Mesenchymal stem cell (in vitro differentiated cells and primary cell): Measurements from ENCODE around the gene CRYL1.
A peak's percentile ranks its signal among the peaks of the same experiment; 100 is the strongest.

Experiments used
- DNase-seq: peaks from one replicate; pipeline ENCODE4 v3.0.0-alpha.2; 2013
- H2AFZ ChIP-seq: one replicate; pipeline ENCODE4 v1.6.1; 2013; ENCODE audit warnings: low read depth, mild to moderate bottlenecking, control low read depth, inconsistent platforms, low read length, moderate library complexity
- H2AK5ac ChIP-seq: 2 replicates; pipeline ENCODE4 v1.6.1; 2013; ENCODE audit warnings: low read length, moderate library complexity, mild to moderate bottlenecking, inconsistent platforms; ENCODE audit not compliant: severe bottlenecking
- H2BK120ac ChIP-seq: one replicate; pipeline ENCODE4 v1.6.1; 2013; ENCODE audit warnings: low read depth, mild to moderate bottlenecking, inconsistent platforms, low read length, moderate library complexity
- H2BK12ac ChIP-seq, 2 experiments: one replicate each; pipeline ENCODE4 v1.6.1; 2013; ENCODE audit warnings: inconsistent platforms in 2 of 2, low read length in 2 of 2, mild to moderate bottlenecking in 2 of 2, moderate library complexity in 2 of 2, control low read depth in 1 of 2
- H2BK15ac ChIP-seq: one replicate; pipeline ENCODE4 v1.6.1; 2013; ENCODE audit warnings: mild to moderate bottlenecking, low read depth, inconsistent platforms; ENCODE audit not compliant: poor library complexity, severe bottlenecking
- H2BK5ac ChIP-seq: 2 replicates; pipeline ENCODE4 v1.6.1; 2013; ENCODE audit warnings: low read depth, mild to moderate bottlenecking, low read length, control low read depth, inconsistent platforms; ENCODE audit not compliant: poor library complexity, severe bottlenecking
- H3K14ac ChIP-seq, 2 experiments: one replicate each; pipeline ENCODE4 v1.6.1; 2013; ENCODE audit warnings: inconsistent platforms in 2 of 2, low read length in 2 of 2, control low read depth in 1 of 2, mild to moderate bottlenecking in 1 of 2, moderate library complexity in 1 of 2
- H3K18ac ChIP-seq, 2 experiments: one replicate each; pipeline ENCODE4 v1.6.1; 2013; ENCODE audit warnings: inconsistent platforms in 2 of 2, low read length in 2 of 2, control low read depth in 1 of 2, low read depth in 1 of 2, mild to moderate bottlenecking in 1 of 2
- H3K23ac ChIP-seq, 2 experiments: one replicate each; pipeline ENCODE4 v1.6.1; 2013; ENCODE audit warnings: inconsistent platforms in 2 of 2, low read length in 2 of 2, mild to moderate bottlenecking in 2 of 2, moderate library complexity in 2 of 2, control low read depth in 1 of 2
- H3K27ac ChIP-seq: 2 replicates; pipeline ENCODE4 v1.5.1; 2013; ENCODE audit warnings: mild to moderate bottlenecking, moderate library complexity, low read length, control low read depth, inconsistent platforms; ENCODE audit not compliant: poor library complexity, severe bottlenecking
- H3K27me3 ChIP-seq, 2 experiments: 2 replicates each; pipeline versions ENCODE4 v1.6.1 to v1.7.0; 2013; ENCODE audit warnings: low read length in 2 of 2, mild to moderate bottlenecking in 2 of 2, moderate library complexity in 2 of 2, control low read depth in 1 of 2, inconsistent platforms in 1 of 2; ENCODE audit not compliant: control insufficient read depth in 1 of 2, insufficient read depth in 1 of 2
- H3K36me3 ChIP-seq, 2 experiments: 2 replicates each; pipeline versions ENCODE4 v1.6.1 to v1.7.0; 2013; ENCODE audit warnings: low read length in 2 of 2, control low read depth in 1 of 2, inconsistent platforms in 1 of 2, low read depth in 1 of 2, mild to moderate bottlenecking in 1 of 2; ENCODE audit not compliant: insufficient read depth in 2 of 2, control insufficient read depth in 1 of 2
- H3K4ac ChIP-seq, 2 experiments: one replicate each; pipeline ENCODE4 v1.6.1; 2013; ENCODE audit warnings: inconsistent platforms in 2 of 2, low read length in 2 of 2, mild to moderate bottlenecking in 2 of 2, moderate library complexity in 2 of 2, control low read depth in 1 of 2, low read depth in 1 of 2
- H3K4me1 ChIP-seq: 2 replicates; pipeline ENCODE4 v1.6.1; 2013; ENCODE audit warnings: low read depth, low read length, control low read depth; ENCODE audit not compliant: control insufficient read depth, insufficient read depth
- H3K4me2 ChIP-seq: 2 replicates; pipeline ENCODE4 v1.6.1; 2013; ENCODE audit warnings: low read length, mild to moderate bottlenecking, inconsistent platforms; ENCODE audit not compliant: poor library complexity, severe bottlenecking
- H3K4me3 ChIP-seq, 2 experiments: 2 replicates each; pipeline versions ENCODE4 v1.5.1 to v1.7.0; 2013; ENCODE audit warnings: low read length in 2 of 2, mild to moderate bottlenecking in 2 of 2, control low read depth in 1 of 2, low read depth in 1 of 2; ENCODE audit not compliant: insufficient read depth in 1 of 2
- H3K79me1 ChIP-seq: replicated peaks from 2 replicates; pipeline ENCODE4 v1.6.1; 2013; ENCODE audit warnings: mild to moderate bottlenecking, control low read depth, low read length, inconsistent platforms; ENCODE audit not compliant: poor library complexity, severe bottlenecking
- H3K9ac ChIP-seq: 2 replicates; pipeline ENCODE4 v1.7.0; 2013; ENCODE audit warnings: mild to moderate bottlenecking, low read length, moderate library complexity
- H3K9me3 ChIP-seq: 2 replicates; pipeline ENCODE4 v1.7.0; 2013; ENCODE audit warnings: mild to moderate bottlenecking, low read length; ENCODE audit not compliant: control insufficient read depth
- H4K8ac ChIP-seq: one replicate; pipeline ENCODE4 v1.6.1; 2013; ENCODE audit warnings: inconsistent platforms, mild to moderate bottlenecking, low read length, moderate library complexity
- H4K91ac ChIP-seq: one replicate; pipeline ENCODE4 v1.6.1; 2013; ENCODE audit warnings: mild to moderate bottlenecking, low read length, inconsistent platforms
- WGBS: methylation state at CpG from one replicate; pipeline ENCODE4 v1.1.7; 2013; ENCODE audit warnings: mixed read lengths; 5-methylcytosine and 5-hydroxymethylcytosine counted together

The CRYL1 gene

DNA sequence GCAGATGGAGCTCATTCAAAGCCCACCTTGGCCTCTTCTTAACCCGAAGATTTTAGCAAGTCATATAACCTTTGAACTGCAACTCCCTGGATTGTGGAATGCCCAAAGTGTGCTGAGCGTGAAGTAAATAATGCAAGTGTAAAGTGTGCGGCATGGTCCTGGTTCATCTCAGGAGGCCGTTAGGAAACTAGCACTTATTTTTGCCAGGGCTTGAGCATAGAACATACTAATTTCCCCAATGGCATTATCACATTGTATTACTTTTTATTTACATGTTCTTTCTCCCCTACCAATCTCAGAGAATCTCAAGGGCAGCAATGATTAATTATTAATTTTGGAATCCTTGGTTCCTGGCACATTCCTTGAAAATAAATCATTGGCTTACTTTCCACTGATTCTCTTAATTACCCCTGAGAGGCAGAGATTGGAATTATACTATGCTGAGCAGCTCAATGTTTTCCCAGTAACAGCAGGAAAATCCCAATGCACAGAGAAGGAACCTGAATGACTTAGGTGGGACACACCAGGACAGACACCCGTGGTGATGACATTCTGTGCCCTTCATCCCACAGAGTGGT, 164.7 kb downstream of the CRYL1 start:
- no peak overlapping the region for H3K4ac ChIP-seq
- no peaks in the 10 kb centered on the region for H3K36me3 ChIP-seq
- peak overlapping the region in 1 of 2 experiments; percentile 35 for H3K14ac ChIP-seq
- 93% methylated on average over 5 of the region's 5 CpGs for WGBS
- no peak overlapping the region for H3K4me2 ChIP-seq
- no peak overlapping the region for H2BK120ac ChIP-seq
- no peak overlapping the region for H3K23ac ChIP-seq
- no peak overlapping the region for H3K4me3 ChIP-seq
- no peaks in the 10 kb centered on the region for H3K79me1 ChIP-seq
- no peak overlapping the region for H2AFZ ChIP-seq
- DNase-seq = peak; percentile 1
- peak overlapping the region in 1 of 2 experiments; percentile 67 for H3K18ac ChIP-seq
- H4K8ac ChIP-seq = no peak overlapping the region
- H3K9me3 ChIP-seq = no peaks in the 10 kb centered on the region
- H3K27ac ChIP-seq = peak overlapping the region; percentile 89
- peaks cover 35% of the 10 kb centered on the region for H3K4me1 ChIP-seq
- no peak overlapping the region for H3K9ac ChIP-seq
- peak overlapping the region; percentile 87 for H2AK5ac ChIP-seq
- H2BK15ac ChIP-seq = no peak overlapping the region
- peak overlapping the region; percentile 74 for H2BK5ac ChIP-seq
- no peak overlapping the region for H4K91ac ChIP-seq
- no peak overlapping the region for H2BK12ac ChIP-seq
- H3K27me3 ChIP-seq = no peaks in the 10 kb centered on the region

GRCh38 chr13:20360041-20360491, 165.6 kb downstream of the CRYL1 start:
- H3K79me1 ChIP-seq = no peaks in the 10 kb centered on the region
- no peak overlapping the region for H3K4me2 ChIP-seq
- H2BK5ac ChIP-seq = peak overlapping the region; percentile 48
- no peak overlapping the region for H3K18ac ChIP-seq
- WGBS = 98% methylated on average over 3 of the region's 3 CpGs
- peaks cover 33% of the 10 kb centered on the region for H3K4me1 ChIP-seq
- H2BK15ac ChIP-seq = no peak overlapping the region
- no peak overlapping the region for H2BK120ac ChIP-seq
- H2AFZ ChIP-seq = no peak overlapping the region
- no peak overlapping the region for H3K4ac ChIP-seq
- H3K14ac ChIP-seq = no peak overlapping the region
- DNase-seq = peak; percentile 18
- no peaks in the 10 kb centered on the region for H3K9me3 ChIP-seq
- peak overlapping the region; percentile 87 for H2AK5ac ChIP-seq
- H3K9ac ChIP-seq = no peak overlapping the region
- peak overlapping the region; percentile 89 for H3K27ac ChIP-seq
- H4K91ac ChIP-seq = no peak overlapping the region
- H3K27me3 ChIP-seq = no peaks in the 10 kb centered on the region
- no peak overlapping the region for H3K4me3 ChIP-seq
- H2BK12ac ChIP-seq = peak overlapping the region in 1 of 2 experiments; percentile 58
- H3K23ac ChIP-seq = peak overlapping the region in 1 of 2 experiments; percentile 71
- no peaks in the 10 kb centered on the region for H3K36me3 ChIP-seq
- no peak overlapping the region for H4K8ac ChIP-seq

DNA sequence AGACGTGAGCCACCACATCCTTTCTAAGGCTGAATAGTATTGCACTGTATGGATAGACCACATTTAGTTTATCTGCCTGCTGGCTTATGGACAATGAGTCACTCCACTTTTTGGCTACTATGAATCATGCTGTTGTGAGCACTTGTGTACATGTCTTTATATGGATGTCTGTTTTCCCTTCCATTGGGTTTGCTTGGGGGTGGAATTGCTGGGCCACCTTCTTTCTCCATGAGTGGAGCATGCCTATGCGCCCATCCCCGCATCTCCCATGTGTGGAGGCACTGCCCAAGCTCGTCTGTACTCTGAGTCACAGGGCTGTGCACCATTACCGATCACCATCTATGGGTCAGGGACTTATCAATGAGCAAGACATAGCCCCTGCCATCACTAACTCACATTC, 166.3 kb downstream of the CRYL1 start:
- Histone ChIP-seq H3K4ac (no peak overlapping the region), H2BK5ac (no peak overlapping the region), H3K79me1 (no peaks in the 10 kb centered on the region), H3K14ac (no peak overlapping the region), H3K18ac (no peak overlapping the region), H2AFZ (no peak overlapping the region), H3K9me3 (no peaks in the 10 kb centered on the region), H3K36me3 (no peaks in the 10 kb centered on the region), H3K27ac (peak overlapping the region; percentile 89), H3K4me3 (no peak overlapping the region), H3K4me1 (peaks cover 33% of the 10 kb centered on the region), H2AK5ac (peak overlapping the region; percentile 87), H2BK15ac (no peak overlapping the region), H2BK120ac (no peak overlapping the region), H3K4me2 (no peak overlapping the region), H4K91ac (no peak overlapping the region), H2BK12ac (peak overlapping the region in 1 of 2 experiments; percentile 1), H3K23ac (no peak overlapping the region), H3K9ac (no peak overlapping the region), H4K8ac (no peak overlapping the region), H3K27me3 (no peaks in the 10 kb centered on the region)
- peak; percentile 95 for DNase-seq
- WGBS = 3% methylated on average over 5 of the region's 5 CpGs

GRCh38 chr13:20358022-20358421, 167.6 kb downstream of the CRYL1 start:
- Histone ChIP-seq H3K4ac (no peak overlapping the region), H4K8ac (no peak overlapping the region), H4K91ac (peak overlapping the region; percentile 35), H3K36me3 (no peaks in the 10 kb centered on the region), H3K4me3 (no peak overlapping the region), H3K18ac (peak overlapping the region in 1 of 2 experiments; percentile 42), H2AK5ac (peak overlapping the region; percentile 83), H3K27ac (no peak overlapping the region), H3K9me3 (no peaks in the 10 kb centered on the region), H3K4me1 (peaks cover 27% of the 10 kb centered on the region), H2BK15ac (peak overlapping the region; percentile 60), H2AFZ (no peak overlapping the region), H2BK12ac (peak overlapping the region in 1 of 2 experiments; percentile 28), H3K79me1 (no peaks in the 10 kb centered on the region), H2BK120ac (no peak overlapping the region), H3K14ac (no peak overlapping the region), H3K27me3 (no peaks in the 10 kb centered on the region), H2BK5ac (peak overlapping the region; percentile 49), H3K9ac (no peak overlapping the region), H3K23ac (no peak overlapping the region), H3K4me2 (no peak overlapping the region)
- DNase-seq = no peak
- 94% methylated on average over 8 of the region's 8 CpGs for WGBS
